ENCODE data around the gene USP15.

GRCh38 chr12:62265511-62265910, 5.3 kb downstream of the USP15 start:
- TF ChIP-seq, protein P1, sequence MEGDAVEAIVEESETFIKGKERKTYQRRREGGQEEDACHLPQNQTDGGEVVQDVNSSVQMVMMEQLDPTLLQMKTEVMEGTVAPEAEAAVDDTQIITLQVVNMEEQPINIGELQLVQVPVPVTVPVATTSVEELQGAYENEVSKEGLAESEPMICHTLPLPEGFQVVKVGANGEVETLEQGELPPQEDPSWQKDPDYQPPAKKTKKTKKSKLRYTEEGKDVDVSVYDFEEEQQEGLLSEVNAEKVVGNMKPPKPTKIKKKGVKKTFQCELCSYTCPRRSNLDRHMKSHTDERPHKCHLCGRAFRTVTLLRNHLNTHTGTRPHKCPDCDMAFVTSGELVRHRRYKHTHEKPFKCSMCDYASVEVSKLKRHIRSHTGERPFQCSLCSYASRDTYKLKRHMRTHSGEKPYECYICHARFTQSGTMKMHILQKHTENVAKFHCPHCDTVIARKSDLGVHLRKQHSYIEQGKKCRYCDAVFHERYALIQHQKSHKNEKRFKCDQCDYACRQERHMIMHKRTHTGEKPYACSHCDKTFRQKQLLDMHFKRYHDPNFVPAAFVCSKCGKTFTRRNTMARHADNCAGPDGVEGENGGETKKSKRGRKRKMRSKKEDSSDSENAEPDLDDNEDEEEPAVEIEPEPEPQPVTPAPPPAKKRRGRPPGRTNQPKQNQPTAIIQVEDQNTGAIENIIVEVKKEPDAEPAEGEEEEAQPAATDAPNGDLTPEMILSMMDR (IDR thresholded peaks at IDR 0.05; ENCODE audit: low read length), result no peak
- TF ChIP-seq EZH2 (optimal IDR thresholded peaks at IDR 0.05; ENCODE audit: low read depth, low read length) (no peak), EZH2phosphoT487 (IDR thresholded peaks at IDR 0.05; ENCODE audit: low read length) (no peak)

All from MM.1S (cell line).